K562 (cell line): ENCODE results near the gene RMND5A. TPM values are rescaled to one million over a fixed set of nuclear protein-coding genes. Genes with fewer than 3 reads are reported as not detected.

Experiments
- ATAC-seq: fragments of 200-7000 bp; cut with Tn5 transposase; 3 replicates; pipeline ENCODE4 v1.9.1; 2020; ENCODE audit warnings: moderate library complexity
- BruUV-seq: library from RNA; stranded (reverse); fragments of 400-500 nt; replicated peaks from 2 replicates; lab custom pipeline; 2021; lab: Mats Ljungman, UMichigan
- CTCF ChIA-PET: fragments of 300-600 bp; formaldehyde crosslinking; extraction: SDS; loops from one replicate; lab custom pipeline; 2021; ENCODE audit warnings: low intra/inter-chr PET ratio; lab: Yijun Ruan, JAX
- POLR2A ChIA-PET: fragments of 300-600, 350-650 bp; sonication (Branson Sonifier 250); formaldehyde crosslinking; extraction: SDS; loops from one replicate; lab custom pipeline; 2021; ENCODE audit warnings: antibody characterized with exemption, inconsistent platforms; lab: Yijun Ruan, JAX
- DNase-seq, 4 experiments: peaks; one replicate each; pipeline versions ENCODE4 v3.0.0 to v3.0.0-alpha.2; 2011 to 2018; ENCODE audit warnings: low spot score in 3 of 4, mixed read lengths in 3 of 4; ENCODE audit errors: extremely low read depth in 1 of 4
- FAIRE-seq: peaks from 2 replicates; lab custom pipeline; 2011; peaks lifted over from hg19 to GRCh38; lab: Jason Lieb, UNC
- H2AFZ ChIP-seq: 2 replicates; pipeline ENCODE4 v1.6.0; 2011; ENCODE audit warnings: low read depth, low read length, control low read depth, inconsistent platforms
- H3K27ac ChIP-seq: fragments of 200-600 bp; 3 replicates; pipeline ENCODE4 v1.8.0; 2011; ENCODE audit warnings: low read depth, mild to moderate bottlenecking, control low read depth, inconsistent platforms, low read length, moderate library complexity, mixed read lengths; ENCODE audit errors: extremely low read depth
- H3K27me3 ChIP-seq, 2 experiments: fragments of 300-600 bp in 1 of 2; 2 replicates in 1 of 2; 3 replicates in 1 of 2; pipeline versions ENCODE4 v1.6.0 to v1.8.0; 2011; ENCODE audit warnings: inconsistent platforms in 2 of 2, low read length in 2 of 2, mild to moderate bottlenecking in 1 of 2, mixed read lengths in 1 of 2, moderate library complexity in 1 of 2; ENCODE audit not compliant: control insufficient read depth in 2 of 2, insufficient read depth in 2 of 2
- H3K36me3 ChIP-seq: fragments of 300-600 bp; 3 replicates; pipeline ENCODE4 v1.8.0; 2011; ENCODE audit warnings: mild to moderate bottlenecking, low read length, inconsistent platforms; ENCODE audit not compliant: control insufficient read depth, insufficient read depth
- H3K4me1 ChIP-seq, 2 experiments: fragments of 200-600 bp in 1 of 2; replicated peaks in 1 of 2; 2 replicates in 1 of 2; 3 replicates in 1 of 2; pipeline versions ENCODE4 v1.5.1 to v1.8.0; 2011; ENCODE audit warnings: inconsistent platforms in 2 of 2, low read length in 2 of 2, mild to moderate bottlenecking in 1 of 2, mixed read lengths in 1 of 2, moderate library complexity in 1 of 2; ENCODE audit not compliant: control insufficient read depth in 2 of 2, insufficient read depth in 2 of 2
- H3K4me2 ChIP-seq: 2 replicates; pipeline ENCODE4 v1.6.1; 2011; ENCODE audit warnings: low read length, control low read depth, inconsistent platforms, mixed read lengths; ENCODE audit not compliant: insufficient read depth
- H3K4me3 ChIP-seq: fragments of 200-600 bp; sonication (generic), shearing (Covaris generic); 2 replicates; pipeline ENCODE4 v1.5.1; 2016; ENCODE audit warnings: control low read depth, inconsistent platforms
- H3K79me2 ChIP-seq: fragments of 200-600 bp; 3 replicates; pipeline ENCODE4 v1.8.0; 2011; ENCODE audit warnings: low read length, inconsistent platforms; ENCODE audit not compliant: control insufficient read depth, insufficient read depth
- H3K9ac ChIP-seq, 2 experiments: 2 replicates each; pipeline versions ENCODE4 v1.6.0 to v1.6.1; 2011; ENCODE audit warnings: low read depth in 2 of 2, low read length in 2 of 2, control low read depth in 1 of 2, inconsistent platforms in 1 of 2, mild to moderate bottlenecking in 1 of 2, mixed read lengths in 1 of 2; ENCODE audit not compliant: insufficient read depth in 1 of 2
- H3K9me1 ChIP-seq: one replicate; pipeline ENCODE4 v1.6.0; 2011; ENCODE audit warnings: inconsistent platforms, mild to moderate bottlenecking, low read length, moderate library complexity; ENCODE audit not compliant: control insufficient read depth, insufficient read depth
- H3K9me3 ChIP-seq: replicated peaks from 2 replicates; pipeline ENCODE4 v1.5.1; 2011; ENCODE audit warnings: low read depth, low read length, inconsistent platforms; ENCODE audit not compliant: control insufficient read depth, insufficient read depth
- H4K20me1 ChIP-seq: replicated peaks from 2 replicates; pipeline ENCODE4 v1.6.1; 2011; ENCODE audit warnings: low read length, inconsistent platforms, mixed read lengths; ENCODE audit not compliant: control insufficient read depth, insufficient read depth
- C11orf30 ChIP-seq: fragments of 450-650 bp; IDR thresholded peaks from 2 replicates; pipeline ENCODE4 v1.6.1; 2016; ENCODE audit warnings: low read depth, mild to moderate bottlenecking
- CHD4 ChIP-seq: fragments of 200-600 bp; sonication (generic); IDR thresholded peaks from 3 replicates; pipeline ENCODE4 v1.6.1; 2012; ENCODE audit warnings: low read depth, mild to moderate bottlenecking, mixed read lengths, low read length, inconsistent platforms; ENCODE audit not compliant: insufficient read depth, insufficient replicate concordance, poor library complexity, severe bottlenecking
- EHMT2 ChIP-seq: fragments of 450-650 bp; IDR thresholded peaks from 2 replicates; pipeline ENCODE4 v1.6.1; 2018; ENCODE audit warnings: antibody characterized with exemption
- GTF2A2 ChIP-seq: IDR thresholded peaks from 2 replicates; pipeline ENCODE4 v1.6.1; 2016; ENCODE audit warnings: mild to moderate bottlenecking, missing genetic modification characterization, missing compliant biosample characterization
- HDAC6 ChIP-seq: IDR thresholded peaks from 2 replicates; pipeline ENCODE4 v1.6.1; 2012; ENCODE audit warnings: low read depth, mild to moderate bottlenecking, control low read depth, inconsistent platforms, low read length, moderate library complexity
- KDM2B ChIP-seq: fragments of 250-450 bp; sonication (Bioruptor Pico); IDR thresholded peaks from 2 replicates; pipeline ENCODE4 v1.8.0; 2021; ENCODE audit warnings: mild to moderate bottlenecking, moderate library complexity
- PHF20 ChIP-seq: fragments of 450-650 bp; IDR thresholded peaks from 2 replicates; pipeline ENCODE4 v1.6.1; 2018; ENCODE audit not compliant: partially characterized antibody
- SIN3B ChIP-seq: fragments of 450-650 bp; IDR thresholded peaks from 2 replicates; pipeline ENCODE4 v1.6.1; 2017; ENCODE audit warnings: low read depth, mild to moderate bottlenecking, moderate library complexity
- SNRNP70 ChIP-seq: fragments of 200-400 bp; formaldehyde crosslinking; optimal IDR thresholded peaks from 2 replicates; pipeline ENCODE3; 2017; ENCODE audit warnings: low read depth, low read length
- SP1 ChIP-seq: sonication (generic); formaldehyde crosslinking; IDR thresholded peaks from 2 replicates; pipeline ENCODE4 v1.8.1; 2022; ENCODE audit warnings: mild to moderate bottlenecking, missing genetic modification reagents
- TRIM28 ChIP-seq: fragments of 450-650 bp; IDR thresholded peaks from 2 replicates; pipeline ENCODE4 v1.6.1; 2017
- ZNF668 ChIP-seq: fragments of 250-450 bp; sonication (Bioruptor Pico); IDR thresholded peaks from 2 replicates; pipeline ENCODE4 v1.8.0; 2022; ENCODE audit warnings: mild to moderate bottlenecking, inconsistent platforms
- whole genome bisulfite sequencing: fragments of 100-300 bp; shearing (Covaris generic); methylation state at CpG from one replicate; pipeline ENCODE4 v1.1.6; 2016; ENCODE audit warnings: low coverage, mixed read lengths; ENCODE audit not compliant: insufficient coverage; ENCODE audit errors: missing lambda C conversion rate; 5-methylcytosine and 5-hydroxymethylcytosine counted together
- in situ Hi-C: fragments of 300-500 bp; cut with MboI; formaldehyde crosslinking; loops from 4 replicates; pipeline ENCODE4 v1.15.0; 2018; ENCODE audit warnings: inconsistent platforms, mixed read lengths
- intact Hi-C: fragments of 100-400 bp; cut with micrococcal nuclease; formaldehyde crosslinking; loops from 2 replicates; pipeline ENCODE4 v1.14.2; 2022
- polyA plus RNA-seq, 8 experiments: library from polyadenylated mRNA; depleted of rRNA in 4 of 8; stranded (reverse) in 5 of 8; unstranded in 3 of 8; fragments of >200 nt; fragmentation: Nextera tagmentation in 2 of 8; fragmentation: Illumina TruSeq in 1 of 8; extraction: Ambion mirVana in 2 of 8; extraction: Trizol in 1 of 8; gene quantifications; 2 replicates each; pipeline versions ENCODE4 v1.2.1 to v1.2.3, GENCODE V29; 2011 to 2014; ENCODE audit warnings: inconsistent platforms in 1 of 8, missing spikeins in 1 of 8
- total RNA-seq, 7 experiments: library from RNA; depleted of rRNA in 6 of 7; stranded (reverse); fragments of >200 nt in 6 of 7; fragmentation: Illumina TruSeq in 2 of 7; extraction: Trizol in 2 of 7; gene quantifications; 2 replicates each; pipeline versions ENCODE4 v1.2.1 to v1.2.3, GENCODE V29; 2011 to 2021; ENCODE audit warnings: low replicate concordance in 1 of 7
- TF ChIP-seq, protein P1 (sequence below): fragments of 450-650 bp; formaldehyde crosslinking; IDR thresholded peaks from 2 replicates; pipeline ENCODE4 v1.4.0; 2020; ENCODE audit warnings: mild to moderate bottlenecking, moderate library complexity
- TF ChIP-seq, protein P2 (sequence below): sonication (generic); formaldehyde crosslinking; IDR thresholded peaks from 2 replicates; pipeline ENCODE4 v1.8.1; 2023; ENCODE audit warnings: mild to moderate bottlenecking, missing genetic modification reagents, moderate library complexity
- TF ChIP-seq, protein P3 (sequence below): IDR thresholded peaks from 2 replicates; pipeline ENCODE4 v1.6.1; 2012; ENCODE audit warnings: low read depth, low read length, improper control_type of control experiment, borderline replicate concordance

The RMND5A gene
- total and polyA plus RNA-seq, 9 of the 15 experiments (the other 6 are each of a cell fraction or from before 2014, with no cell fraction given) = 13.2 to 43.5 (median 34.1) TPM

- Histone ChIP-seq H3K9ac (no peak overlapping the region), H3K27ac (no peak overlapping the region), H3K4me1 (no peaks in the 10 kb centered on the region), H4K20me1 (no peaks in the 10 kb centered on the region), H2AFZ (no peak overlapping the region), H3K27me3 (no peaks in the 10 kb centered on the region), H3K79me2 (no peaks in the 10 kb centered on the region), H3K9me3 (no peaks in the 10 kb centered on the region), H3K4me2 (no peak overlapping the region), H3K36me3 (peaks cover 65% of the 10 kb centered on the region), H3K4me3 (no peak overlapping the region), H3K9me1 (no peaks in the 10 kb centered on the region)
- intact Hi-C loops = no loop called here
- FAIRE-seq = no peak
- BruUV-seq = no TSS peak
- in situ Hi-C loops = loop anchor here (25.0 kb wide), 1 partner anchor 290 kb away; no protein-coding TSS in a partner anchor
- POLR2A ChIA-PET = interaction anchor here (1.6 kb wide), 1 partner anchor 10 kb away, joined by 3 read pairs; no protein-coding TSS in a partner anchor
- 78% methylated on average over 5 of the region's 5 CpGs for WGBS
- no peak for DNase-seq
- no peak for ATAC-seq
- CTCF ChIA-PET = no interaction called here
- TF ChIP-seq TRIM28 (no peak), SNRNP70 (no peak), HDAC6 (no peak), CHD4 (no peak), EHMT2 (no peak), KDM2B (CRISPR knock-in tag) (no peak), PHF20 (no peak), GTF2A2 (tag) (no peak), SIN3B (no peak), SP1 (no peak), C11orf30 (no peak), ZNF668 (CRISPR knock-in tag) (no peak)
- TF ChIP-seq, protein P1, sequence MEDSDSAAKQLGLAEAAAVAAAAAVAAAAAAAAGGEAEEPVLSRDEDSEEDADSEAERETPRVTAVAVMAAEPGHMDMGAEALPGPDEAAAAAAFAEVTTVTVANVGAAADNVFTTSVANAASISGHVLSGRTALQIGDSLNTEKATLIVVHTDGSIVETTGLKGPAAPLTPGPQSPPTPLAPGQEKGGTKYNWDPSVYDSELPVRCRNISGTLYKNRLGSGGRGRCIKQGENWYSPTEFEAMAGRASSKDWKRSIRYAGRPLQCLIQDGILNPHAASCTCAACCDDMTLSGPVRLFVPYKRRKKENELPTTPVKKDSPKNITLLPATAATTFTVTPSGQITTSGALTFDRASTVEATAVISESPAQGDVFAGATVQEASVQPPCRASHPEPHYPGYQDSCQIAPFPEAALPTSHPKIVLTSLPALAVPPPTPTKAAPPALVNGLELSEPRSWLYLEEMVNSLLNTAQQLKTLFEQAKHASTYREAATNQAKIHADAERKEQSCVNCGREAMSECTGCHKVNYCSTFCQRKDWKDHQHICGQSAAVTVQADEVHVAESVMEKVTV (CRISPR knock-in tag) = no peak
- TF ChIP-seq, protein P2, sequence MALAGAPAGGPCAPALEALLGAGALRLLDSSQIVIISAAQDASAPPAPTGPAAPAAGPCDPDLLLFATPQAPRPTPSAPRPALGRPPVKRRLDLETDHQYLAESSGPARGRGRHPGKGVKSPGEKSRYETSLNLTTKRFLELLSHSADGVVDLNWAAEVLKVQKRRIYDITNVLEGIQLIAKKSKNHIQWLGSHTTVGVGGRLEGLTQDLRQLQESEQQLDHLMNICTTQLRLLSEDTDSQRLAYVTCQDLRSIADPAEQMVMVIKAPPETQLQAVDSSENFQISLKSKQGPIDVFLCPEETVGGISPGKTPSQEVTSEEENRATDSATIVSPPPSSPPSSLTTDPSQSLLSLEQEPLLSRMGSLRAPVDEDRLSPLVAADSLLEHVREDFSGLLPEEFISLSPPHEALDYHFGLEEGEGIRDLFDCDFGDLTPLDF (CRISPR knock-in tag) = no peak
- TF ChIP-seq, protein P3, sequence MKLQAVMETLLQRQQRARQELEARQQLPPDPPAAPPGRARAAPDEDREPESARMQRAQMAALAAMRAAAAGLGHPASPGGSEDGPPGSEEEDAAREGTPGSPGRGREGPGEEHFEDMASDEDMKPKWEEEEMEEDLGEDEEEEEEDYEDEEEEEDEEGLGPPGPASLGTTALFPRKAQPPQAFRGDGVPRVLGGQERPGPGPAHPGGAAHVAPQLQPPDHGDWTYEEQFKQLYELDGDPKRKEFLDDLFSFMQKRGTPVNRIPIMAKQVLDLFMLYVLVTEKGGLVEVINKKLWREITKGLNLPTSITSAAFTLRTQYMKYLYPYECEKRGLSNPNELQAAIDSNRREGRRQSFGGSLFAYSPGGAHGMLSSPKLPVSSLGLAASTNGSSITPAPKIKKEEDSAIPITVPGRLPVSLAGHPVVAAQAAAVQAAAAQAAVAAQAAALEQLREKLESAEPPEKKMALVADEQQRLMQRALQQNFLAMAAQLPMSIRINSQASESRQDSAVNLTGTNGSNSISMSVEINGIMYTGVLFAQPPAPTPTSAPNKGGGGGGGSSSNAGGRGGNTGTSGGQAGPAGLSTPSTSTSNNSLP = no peak
These were observed 52.5 kb downstream of the RMND5A start for GRCh38 chr2:86772611-86773010.
